HEK293 (cell line): ENCODE data around the gene CA11.

ENCODE experiments used
- ZNF138 ChIP-seq: fragments of 450-650 bp; formaldehyde crosslinking; IDR thresholded peaks from 2 replicates; pipeline ENCODE4 v1.5.1; 2016; ENCODE audit warnings: missing biosample characterization, missing genetic modification characterization, borderline replicate concordance
- ZNF596 ChIP-seq: fragments of 450-650 bp; IDR thresholded peaks from 2 replicates; pipeline ENCODE4 v1.5.0; 2018; ENCODE audit warnings: missing biosample characterization, mild to moderate bottlenecking, missing genetic modification characterization, moderate library complexity
- ZNF777 ChIP-seq: fragments of 450-650 bp; formaldehyde crosslinking; IDR thresholded peaks from 2 replicates; pipeline ENCODE4 v1.5.1; 2017; ENCODE audit warnings: missing biosample characterization, missing genetic modification characterization, borderline replicate concordance
- ZNF791 ChIP-seq: fragments of 450-650 bp; formaldehyde crosslinking; IDR thresholded peaks from 2 replicates; pipeline ENCODE4 v1.5.1; 2016; ENCODE audit warnings: missing biosample characterization, missing genetic modification characterization
- ZSCAN16 ChIP-seq: fragments of 450-650 bp; formaldehyde crosslinking; IDR thresholded peaks from 2 replicates; pipeline ENCODE4 v1.5.1; 2016; ENCODE audit warnings: missing biosample characterization, missing genetic modification characterization
- ZSCAN30 ChIP-seq: fragments of 450-650 bp; IDR thresholded peaks from 2 replicates; pipeline ENCODE4 v1.5.1; 2018; ENCODE audit warnings: missing biosample characterization, mild to moderate bottlenecking, missing genetic modification characterization, moderate library complexity
- TF ChIP-seq, protein P1 (sequence below): fragments of 450-650 bp; formaldehyde crosslinking; IDR thresholded peaks from 2 replicates; pipeline ENCODE4 v1.5.1; 2016; ENCODE audit warnings: missing biosample characterization, missing genetic modification characterization
- TF ChIP-seq, protein P2 (sequence below): fragments of 450-650 bp; formaldehyde crosslinking; IDR thresholded peaks from 2 replicates; pipeline ENCODE4 v1.5.1; 2016; ENCODE audit warnings: missing biosample characterization, missing genetic modification characterization

DNA sequence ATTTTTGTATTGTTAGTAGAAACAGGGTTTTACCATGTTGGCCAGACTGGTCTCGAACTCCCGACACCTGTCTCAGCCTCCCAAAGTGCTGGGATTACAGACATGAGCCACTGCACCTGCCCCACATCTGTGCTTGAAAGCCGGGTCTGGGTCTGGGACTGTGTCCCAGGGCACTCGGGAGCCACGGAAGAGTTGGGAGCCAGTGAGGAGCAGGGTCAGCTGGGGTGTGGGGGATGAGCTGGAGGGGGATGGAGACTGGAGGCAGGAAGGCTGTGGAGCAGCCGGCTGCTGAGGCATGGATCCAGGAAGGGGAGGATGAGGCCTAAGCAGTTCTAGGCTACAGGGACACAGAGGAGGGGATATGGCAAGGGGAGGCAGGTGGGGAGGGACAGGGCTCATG is 50.2 kb downstream of the CA11 start:
- no peak for TF ChIP-seq ZNF791 (tag by site-specific recombination)
- no peak for TF ChIP-seq ZSCAN16 (tag by site-specific recombination)
- TF ChIP-seq ZNF777 (tag by site-specific recombination) = no peak
- no peak for TF ChIP-seq ZNF596 (tag by site-specific recombination)
- TF ChIP-seq, protein P1, sequence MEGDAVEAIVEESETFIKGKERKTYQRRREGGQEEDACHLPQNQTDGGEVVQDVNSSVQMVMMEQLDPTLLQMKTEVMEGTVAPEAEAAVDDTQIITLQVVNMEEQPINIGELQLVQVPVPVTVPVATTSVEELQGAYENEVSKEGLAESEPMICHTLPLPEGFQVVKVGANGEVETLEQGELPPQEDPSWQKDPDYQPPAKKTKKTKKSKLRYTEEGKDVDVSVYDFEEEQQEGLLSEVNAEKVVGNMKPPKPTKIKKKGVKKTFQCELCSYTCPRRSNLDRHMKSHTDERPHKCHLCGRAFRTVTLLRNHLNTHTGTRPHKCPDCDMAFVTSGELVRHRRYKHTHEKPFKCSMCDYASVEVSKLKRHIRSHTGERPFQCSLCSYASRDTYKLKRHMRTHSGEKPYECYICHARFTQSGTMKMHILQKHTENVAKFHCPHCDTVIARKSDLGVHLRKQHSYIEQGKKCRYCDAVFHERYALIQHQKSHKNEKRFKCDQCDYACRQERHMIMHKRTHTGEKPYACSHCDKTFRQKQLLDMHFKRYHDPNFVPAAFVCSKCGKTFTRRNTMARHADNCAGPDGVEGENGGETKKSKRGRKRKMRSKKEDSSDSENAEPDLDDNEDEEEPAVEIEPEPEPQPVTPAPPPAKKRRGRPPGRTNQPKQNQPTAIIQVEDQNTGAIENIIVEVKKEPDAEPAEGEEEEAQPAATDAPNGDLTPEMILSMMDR (tag by site-specific recombination) = no peak
- no peak for TF ChIP-seq ZNF138 (tag by site-specific recombination)
- TF ChIP-seq ZSCAN30 (tag by site-specific recombination) = no peak
- TF ChIP-seq, protein P2, sequence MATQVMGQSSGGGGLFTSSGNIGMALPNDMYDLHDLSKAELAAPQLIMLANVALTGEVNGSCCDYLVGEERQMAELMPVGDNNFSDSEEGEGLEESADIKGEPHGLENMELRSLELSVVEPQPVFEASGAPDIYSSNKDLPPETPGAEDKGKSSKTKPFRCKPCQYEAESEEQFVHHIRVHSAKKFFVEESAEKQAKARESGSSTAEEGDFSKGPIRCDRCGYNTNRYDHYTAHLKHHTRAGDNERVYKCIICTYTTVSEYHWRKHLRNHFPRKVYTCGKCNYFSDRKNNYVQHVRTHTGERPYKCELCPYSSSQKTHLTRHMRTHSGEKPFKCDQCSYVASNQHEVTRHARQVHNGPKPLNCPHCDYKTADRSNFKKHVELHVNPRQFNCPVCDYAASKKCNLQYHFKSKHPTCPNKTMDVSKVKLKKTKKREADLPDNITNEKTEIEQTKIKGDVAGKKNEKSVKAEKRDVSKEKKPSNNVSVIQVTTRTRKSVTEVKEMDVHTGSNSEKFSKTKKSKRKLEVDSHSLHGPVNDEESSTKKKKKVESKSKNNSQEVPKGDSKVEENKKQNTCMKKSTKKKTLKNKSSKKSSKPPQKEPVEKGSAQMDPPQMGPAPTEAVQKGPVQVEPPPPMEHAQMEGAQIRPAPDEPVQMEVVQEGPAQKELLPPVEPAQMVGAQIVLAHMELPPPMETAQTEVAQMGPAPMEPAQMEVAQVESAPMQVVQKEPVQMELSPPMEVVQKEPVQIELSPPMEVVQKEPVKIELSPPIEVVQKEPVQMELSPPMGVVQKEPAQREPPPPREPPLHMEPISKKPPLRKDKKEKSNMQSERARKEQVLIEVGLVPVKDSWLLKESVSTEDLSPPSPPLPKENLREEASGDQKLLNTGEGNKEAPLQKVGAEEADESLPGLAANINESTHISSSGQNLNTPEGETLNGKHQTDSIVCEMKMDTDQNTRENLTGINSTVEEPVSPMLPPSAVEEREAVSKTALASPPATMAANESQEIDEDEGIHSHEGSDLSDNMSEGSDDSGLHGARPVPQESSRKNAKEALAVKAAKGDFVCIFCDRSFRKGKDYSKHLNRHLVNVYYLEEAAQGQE (tag by site-specific recombination) = no peak
